B cell (primary cell): ENCODE data around the gene SLC39A2.

Experiments
- EZH2 ChIP-seq: IDR thresholded peaks from 2 replicates; pipeline ENCODE4 v1.6.1; 2012; ENCODE audit warnings: borderline replicate concordance, low read depth, mild to moderate bottlenecking, moderate library complexity, low read length; ENCODE audit not compliant: insufficient read depth, poor library complexity, severe bottlenecking
- TF ChIP-seq, protein P1 (sequence below): fragments of 200-600 bp; IDR thresholded peaks from one replicate; pipeline ENCODE4 v1.8.0; 2022; ENCODE audit warnings: antibody characterized with exemption, mild to moderate bottlenecking

DNA sequence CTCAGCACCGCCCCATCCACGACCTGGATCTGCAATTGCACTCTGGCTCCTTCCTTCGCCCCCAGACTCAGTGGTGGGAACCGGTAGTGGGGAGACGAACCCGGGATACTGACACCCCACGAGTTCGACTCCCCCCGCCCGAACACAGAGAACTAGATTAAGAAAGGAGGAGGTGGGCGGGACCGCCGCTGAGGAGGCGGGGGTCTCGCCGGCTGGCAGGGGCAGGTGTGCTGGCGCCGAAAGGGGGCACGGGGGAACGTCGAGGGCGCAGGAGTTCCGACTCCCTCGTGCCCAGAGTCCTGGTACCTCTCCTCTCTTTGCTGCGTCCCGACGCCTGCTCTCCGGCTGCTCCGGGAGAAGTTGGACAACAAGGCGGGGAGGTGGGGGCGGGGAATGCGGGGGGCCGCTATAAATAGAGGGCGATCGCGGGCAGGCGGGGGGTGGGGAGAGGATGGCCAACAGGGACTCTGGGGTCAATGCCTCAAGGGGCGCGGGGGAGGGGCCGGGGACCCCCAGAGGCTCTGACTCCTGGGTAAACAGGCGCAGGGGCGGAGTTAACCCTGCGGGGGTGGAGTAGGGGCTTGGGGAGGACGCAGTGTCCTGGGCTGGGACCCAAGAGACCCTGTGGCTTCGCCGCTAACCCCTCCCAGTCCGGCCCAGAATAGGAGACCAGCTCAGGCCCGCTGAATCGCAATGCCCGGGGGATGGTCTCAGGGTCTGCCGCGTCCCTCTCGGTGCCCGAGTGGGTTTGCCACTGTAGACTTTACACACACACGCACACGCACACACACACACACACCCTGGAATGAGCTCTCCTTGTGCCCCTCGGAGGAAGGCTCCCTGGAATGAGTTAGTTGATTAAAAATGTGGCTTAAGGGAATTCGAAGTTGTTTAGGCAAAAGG is 26.5 kb downstream of the SLC39A2 start:
- TF ChIP-seq, protein P1, sequence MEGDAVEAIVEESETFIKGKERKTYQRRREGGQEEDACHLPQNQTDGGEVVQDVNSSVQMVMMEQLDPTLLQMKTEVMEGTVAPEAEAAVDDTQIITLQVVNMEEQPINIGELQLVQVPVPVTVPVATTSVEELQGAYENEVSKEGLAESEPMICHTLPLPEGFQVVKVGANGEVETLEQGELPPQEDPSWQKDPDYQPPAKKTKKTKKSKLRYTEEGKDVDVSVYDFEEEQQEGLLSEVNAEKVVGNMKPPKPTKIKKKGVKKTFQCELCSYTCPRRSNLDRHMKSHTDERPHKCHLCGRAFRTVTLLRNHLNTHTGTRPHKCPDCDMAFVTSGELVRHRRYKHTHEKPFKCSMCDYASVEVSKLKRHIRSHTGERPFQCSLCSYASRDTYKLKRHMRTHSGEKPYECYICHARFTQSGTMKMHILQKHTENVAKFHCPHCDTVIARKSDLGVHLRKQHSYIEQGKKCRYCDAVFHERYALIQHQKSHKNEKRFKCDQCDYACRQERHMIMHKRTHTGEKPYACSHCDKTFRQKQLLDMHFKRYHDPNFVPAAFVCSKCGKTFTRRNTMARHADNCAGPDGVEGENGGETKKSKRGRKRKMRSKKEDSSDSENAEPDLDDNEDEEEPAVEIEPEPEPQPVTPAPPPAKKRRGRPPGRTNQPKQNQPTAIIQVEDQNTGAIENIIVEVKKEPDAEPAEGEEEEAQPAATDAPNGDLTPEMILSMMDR = no peak
- TF ChIP-seq EZH2 = no peak
